ENCODE data around the gene TMEM26. TPM values are rescaled to one million over a fixed set of nuclear protein-coding genes. Genes with fewer than 3 reads are reported as not detected.

Gene TMEM26
- total and polyA plus RNA-seq, 9 of the 15 experiments (the other 6 are each of a cell fraction or from before 2014, with no cell fraction given), result not detected

DNA sequence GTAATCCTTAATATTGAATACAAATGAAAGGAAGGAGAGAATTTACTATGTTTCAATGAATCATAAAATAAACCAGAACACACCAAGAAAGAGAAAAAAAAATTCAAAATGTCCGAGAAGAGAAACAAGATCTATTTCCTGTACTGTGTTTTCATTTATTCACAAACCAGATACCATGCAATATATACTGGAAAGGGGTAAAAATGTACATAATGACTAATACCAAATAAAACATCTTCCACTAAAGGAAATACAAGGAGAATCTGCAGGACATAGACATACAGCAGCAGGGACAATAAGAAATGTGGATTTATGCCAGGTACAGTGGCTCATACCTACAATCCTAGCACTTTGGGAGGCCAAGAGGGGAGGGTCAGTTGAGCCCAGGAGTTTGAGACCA is 24.3 kb upstream of the TMEM26 start:
- Histone ChIP-seq H3K79me2 (ENCODE audit: control insufficient read depth, insufficient read depth, low read length) (no peaks in the 10 kb centered on the region), H3K27ac (ENCODE audit: extremely low read depth, low read depth, low read length) (no peak overlapping the region), H3K27me3 (ENCODE audit: control insufficient read depth in 2 of 2, insufficient read depth in 2 of 2, low read length in 2 of 2) (no peaks in the 10 kb centered on the region), H3K36me3 (ENCODE audit: control insufficient read depth, insufficient read depth, low read length) (no peaks in the 10 kb centered on the region), H3K4me1 (replicated peaks in 1 of 2; ENCODE audit: control insufficient read depth in 2 of 2, insufficient read depth in 2 of 2, low read length in 2 of 2) (peaks cover 0 to 5% of the 10 kb centered on the region in 2 experiments; a peak in 2 of 5 replicates), H2AFZ (ENCODE audit: low read depth, low read length) (no peak overlapping the region), H4K20me1 (replicated peaks; ENCODE audit: control insufficient read depth, insufficient read depth, low read length) (no peaks in the 10 kb centered on the region), H3K9ac (ENCODE audit: insufficient read depth in 1 of 2, low read depth in 2 of 2, low read length in 2 of 2) (no peak overlapping the region), H3K4me2 (ENCODE audit: insufficient read depth, low read length) (no peak overlapping the region), H3K4me3 (no peak overlapping the region), H3K9me3 (replicated peaks; ENCODE audit: control insufficient read depth, insufficient read depth, low read depth, low read length) (no peaks in the 10 kb centered on the region), H3K9me1 (ENCODE audit: control insufficient read depth, insufficient read depth, low read length) (no peaks in the 10 kb centered on the region)
- WGBS (ENCODE audit: insufficient coverage, low coverage, missing lambda C conversion rate), result 56% methylated on average over 1 of the region's 1 CpG
- TF ChIP-seq ZBTB1 (CRISPR knock-in tag; IDR thresholded peaks at IDR 0.05; ENCODE audit: borderline replicate concordance, low read depth), result no peak
- no peak for TF ChIP-seq RUNX1 (IDR thresholded peaks at IDR 0.05; ENCODE audit: low read depth)
- no peak for TF ChIP-seq NELFE (IDR thresholded peaks at IDR 0.05; ENCODE audit: insufficient read depth, insufficient read length)
- ChIA-PET POLR2A (no interaction called here), CTCF (ENCODE audit: low intra/inter-chr PET ratio) (no interaction called here)
- no peak for FAIRE-seq
- ATAC-seq, result no peak
- in situ Hi-C loops (cut with MboI) (no loop called here), intact Hi-C loops (cut with micrococcal nuclease) (loop anchor here (5.0 kb wide), 1 partner anchor 115 kb away; no protein-coding TSS in a partner anchor)
- BruUV-seq (replicated peaks), result no TSS peak
- no peak for DNase-seq (ENCODE audit: extremely low read depth in 1 of 4, low spot score in 3 of 4)

GRCh38 chr10:61476529-61476928 is 23.3 kb upstream of the TMEM26 start:
- Histone ChIP-seq H3K9me1 (ENCODE audit: control insufficient read depth, insufficient read depth, low read length) (no peaks in the 10 kb centered on the region), H3K27ac (ENCODE audit: extremely low read depth, low read depth, low read length) (no peak overlapping the region), H3K36me3 (ENCODE audit: control insufficient read depth, insufficient read depth, low read length) (no peaks in the 10 kb centered on the region), H3K9me3 (replicated peaks; ENCODE audit: control insufficient read depth, insufficient read depth, low read depth, low read length) (no peaks in the 10 kb centered on the region), H3K27me3 (ENCODE audit: control insufficient read depth in 2 of 2, insufficient read depth in 2 of 2, low read length in 2 of 2) (no peaks in the 10 kb centered on the region), H2AFZ (ENCODE audit: low read depth, low read length) (no peak overlapping the region), H3K9ac (ENCODE audit: insufficient read depth in 1 of 2, low read depth in 2 of 2, low read length in 2 of 2) (no peak overlapping the region), H4K20me1 (replicated peaks; ENCODE audit: control insufficient read depth, insufficient read depth, low read length) (no peaks in the 10 kb centered on the region), H3K79me2 (ENCODE audit: control insufficient read depth, insufficient read depth, low read length) (no peaks in the 10 kb centered on the region), H3K4me2 (ENCODE audit: insufficient read depth, low read length) (no peak overlapping the region), H3K4me1 (replicated peaks in 1 of 2; ENCODE audit: control insufficient read depth in 2 of 2, insufficient read depth in 2 of 2, low read length in 2 of 2) (peaks cover 0 to 5% of the 10 kb centered on the region in 2 experiments; a peak in 2 of 5 replicates), H3K4me3 (no peak overlapping the region)
- ATAC-seq (no peak), DNase-seq (ENCODE audit: extremely low read depth in 1 of 4, low spot score in 3 of 4) (no peak), FAIRE-seq (no peak)
- ChIA-PET CTCF (ENCODE audit: low intra/inter-chr PET ratio) (no interaction called here), POLR2A (no interaction called here)
- BruUV-seq (replicated peaks), result no TSS peak
- in situ Hi-C loops (cut with MboI), result no loop called here
- intact Hi-C loops (cut with micrococcal nuclease), result loop anchor here (5.0 kb wide), 1 partner anchor 116 kb away; no protein-coding TSS in a partner anchor
- WGBS (ENCODE audit: insufficient coverage, low coverage, missing lambda C conversion rate), result 74% methylated on average over 1 of the region's 1 CpG
- TF ChIP-seq HDAC2 (IDR thresholded peaks at IDR 0.05) (peak; percentile 71; the same call in 1 of the 2 replicates), IFI16 (CRISPR knock-in tag; IDR thresholded peaks at IDR 0.05) (no peak), ZNF24 (IDR thresholded peaks at IDR 0.05) (no peak), RBM25 (IDR thresholded peaks at IDR 0.05; ENCODE audit: low read depth, low read length, severe bottlenecking) (peak; percentile 99), POLR2AphosphoS5 (IDR thresholded peaks at IDR 0.05; ENCODE audit: control insufficient read depth, insufficient read depth, low read depth, low read length) (no peak), SP2 (IDR thresholded peaks at IDR 0.05; ENCODE audit: extremely low read depth, low read depth, low read length, poor library complexity, severe bottlenecking) (no peak), DPF2 (IDR thresholded peaks at IDR 0.05) (no peak), YY1 (IDR thresholded peaks at IDR 0.05; ENCODE audit: borderline replicate concordance in 1 of 3, control insufficient read depth in 1 of 3, extremely low read depth in 1 of 3, insufficient read depth in 3 of 3, insufficient read length in 1 of 3, insufficient replicate concordance in 2 of 3, low read depth in 1 of 3, low read length in 2 of 3) (no peak), CHD4 (IDR thresholded peaks at IDR 0.05; ENCODE audit: insufficient read depth, insufficient replicate concordance, low read depth, low read length, poor library complexity, severe bottlenecking) (peak; percentile 92), RB1 (IDR thresholded peaks at IDR 0.05; ENCODE audit: low read depth) (no peak), ZNF589 (CRISPR knock-in tag; IDR thresholded peaks at IDR 0.05; ENCODE audit: low read depth) (no peak), TCF7 (IDR thresholded peaks at IDR 0.05; ENCODE audit: borderline replicate concordance) (no peak)
